Gastroesophageal sphincter (tissue), 4 donors: Measurements from ENCODE around the gene SYNJ2. TPM values are rescaled to one million over a fixed set of nuclear protein-coding genes. Genes with fewer than 3 reads are reported as not detected.

ENCODE experiments used
- ATAC-seq: fragments of 150-250 bp; one replicate; pipeline ENCODE4 v1.9.1; 2016; ENCODE audit warnings: mild to moderate bottlenecking, moderate library complexity
- H3K27ac ChIP-seq, 4 donors: fragments of 200-600 bp; sonication (generic) in 3 of 4; 1 replicate in 3 of 4; 2 replicates in 1 of 4; pipeline ENCODE4 v1.5.1; 2016 to 2019
- H3K27me3 ChIP-seq: fragments of 200-600 bp; sonication (generic); one replicate; pipeline ENCODE4 v1.5.1; 2019
- H3K36me3 ChIP-seq, 2 donors: fragments of 200-600 bp; sonication (generic); one replicate each; pipeline ENCODE4 v1.5.1; 2019; ENCODE audit warnings: control low read depth in 1 of 2
- H3K4me1 ChIP-seq, 3 donors: fragments of 200-600 bp; sonication (generic); 1 replicate in 2 of 3; 2 replicates in 1 of 3; pipeline ENCODE4 v1.5.1; 2016 to 2019; ENCODE audit warnings: control low read depth in 2 of 3
- H3K4me3 ChIP-seq, 2 donors: fragments of 200-600 bp; sonication (generic); one replicate each; pipeline ENCODE4 v1.5.1; 2019; ENCODE audit warnings: mild to moderate bottlenecking in 1 of 2, moderate library complexity in 1 of 2
- H3K9me3 ChIP-seq, 3 donors: fragments of 200-600 bp; sonication (generic); one replicate each; pipeline ENCODE4 v1.5.1; 2017 to 2019; ENCODE audit warnings: control low read depth in 2 of 3
- CTCF ChIP-seq, 4 experiments: fragments of 200-600 bp in 2 of 4; fragments of 450-650 bp in 2 of 4; sonication (generic) in 1 of 4; IDR thresholded peaks; one replicate each; pipeline ENCODE4 v1.5.1; 2017 to 2019; ENCODE audit warnings: antibody characterized with exemption in 4 of 4, mild to moderate bottlenecking in 2 of 4, moderate library complexity in 2 of 4
- EP300 ChIP-seq: sonication (generic); formaldehyde crosslinking; IDR thresholded peaks from one replicate; pipeline ENCODE4 v1.6.1; 2017; ENCODE audit warnings: antibody characterized with exemption, mild to moderate bottlenecking
- POLR2A ChIP-seq, 2 donors: fragments of 450-650 bp; IDR thresholded peaks; one replicate each; pipeline ENCODE4 v1.6.1; 2017; ENCODE audit warnings: antibody characterized with exemption in 2 of 2, mild to moderate bottlenecking in 2 of 2, moderate library complexity in 1 of 2
- POLR2AphosphoS5 ChIP-seq: sonication (generic); formaldehyde crosslinking; IDR thresholded peaks from one replicate; pipeline ENCODE4 v1.6.1; 2017; ENCODE audit warnings: antibody characterized with exemption
- WGBS, 2 donors: methylation state at CpG; one replicate each; pipeline ENCODE4 v1.1.5; 2018; ENCODE audit warnings: low coverage in 1 of 2; 5-methylcytosine and 5-hydroxymethylcytosine counted together
- total RNA-seq, 4 donors: library from RNA; depleted of rRNA; stranded (reverse); fragments of >200 nt; gene quantifications; one replicate each; pipeline ENCODE4 v1.1.0, GENCODE V29; 2016

SYNJ2 gene
- total RNA-seq, 4 donors from 2014 or later: 19.9 to 27.9 (median 21.6) TPM

GRCh38 chr6:157987788-157988699, 6.4 kb downstream of the SYNJ2 start:
- Histone ChIP-seq H3K27me3 (no peaks in the 10 kb centered on the region), H3K27ac (peak overlapping the region in 3 of 4 donors; percentile 38 to 82 (median 72)), H3K4me3 (no peak overlapping the region), H3K36me3 (no peaks in the 10 kb centered on the region), H3K4me1 (peaks cover 0 to 78% (median 21%) of the 10 kb centered on the region in 3 donors), H3K9me3 (no peaks in the 10 kb centered on the region)
- no peak for ATAC-seq
- 86 to 90% methylated on average over 4 to 14 of the region's 20 CpGs for WGBS, 2 donors
- TF ChIP-seq POLR2AphosphoS5 (no peak), EP300 (no peak), CTCF (IDR thresholded peaks at IDR 0.05) (no peak), POLR2A (IDR thresholded peaks at IDR 0.05) (no peak)

DNA sequence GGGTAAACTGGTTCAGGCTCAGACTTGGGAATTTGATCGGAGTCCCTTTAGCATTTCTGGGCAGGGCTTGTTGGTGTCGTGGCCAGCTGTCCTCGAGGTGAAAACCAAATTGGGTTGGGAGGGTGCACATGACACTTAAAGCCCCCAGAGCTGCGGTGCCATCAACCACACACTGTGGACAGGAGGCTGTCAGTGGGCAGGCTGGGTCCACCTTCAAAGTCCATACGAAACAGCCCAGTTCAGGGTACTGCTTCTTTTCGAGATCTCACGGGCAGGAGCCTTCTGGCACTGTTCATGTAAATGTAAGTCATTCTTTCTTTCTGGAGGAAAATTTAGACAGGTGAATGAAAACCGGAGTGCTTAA, 7.0 kb downstream of the SYNJ2 start:
- Histone ChIP-seq H3K27ac (peak overlapping the region in 3 of 4 donors; percentile 38 to 82 (median 72)), H3K36me3 (no peaks in the 10 kb centered on the region), H3K9me3 (no peaks in the 10 kb centered on the region), H3K27me3 (no peaks in the 10 kb centered on the region), H3K4me3 (no peak overlapping the region), H3K4me1 (peaks cover 0 to 78% (median 24%) of the 10 kb centered on the region in 3 donors)
- TF ChIP-seq EP300: no peak
- TF ChIP-seq POLR2AphosphoS5: no peak
- TF ChIP-seq CTCF (IDR thresholded peaks at IDR 0.05): no peak
- no peak for TF ChIP-seq POLR2A (IDR thresholded peaks at IDR 0.05)
- ATAC-seq: no peak
- 62 to 80% methylated on average over 5 of the region's 8 CpGs for WGBS, 2 donors

DNA sequence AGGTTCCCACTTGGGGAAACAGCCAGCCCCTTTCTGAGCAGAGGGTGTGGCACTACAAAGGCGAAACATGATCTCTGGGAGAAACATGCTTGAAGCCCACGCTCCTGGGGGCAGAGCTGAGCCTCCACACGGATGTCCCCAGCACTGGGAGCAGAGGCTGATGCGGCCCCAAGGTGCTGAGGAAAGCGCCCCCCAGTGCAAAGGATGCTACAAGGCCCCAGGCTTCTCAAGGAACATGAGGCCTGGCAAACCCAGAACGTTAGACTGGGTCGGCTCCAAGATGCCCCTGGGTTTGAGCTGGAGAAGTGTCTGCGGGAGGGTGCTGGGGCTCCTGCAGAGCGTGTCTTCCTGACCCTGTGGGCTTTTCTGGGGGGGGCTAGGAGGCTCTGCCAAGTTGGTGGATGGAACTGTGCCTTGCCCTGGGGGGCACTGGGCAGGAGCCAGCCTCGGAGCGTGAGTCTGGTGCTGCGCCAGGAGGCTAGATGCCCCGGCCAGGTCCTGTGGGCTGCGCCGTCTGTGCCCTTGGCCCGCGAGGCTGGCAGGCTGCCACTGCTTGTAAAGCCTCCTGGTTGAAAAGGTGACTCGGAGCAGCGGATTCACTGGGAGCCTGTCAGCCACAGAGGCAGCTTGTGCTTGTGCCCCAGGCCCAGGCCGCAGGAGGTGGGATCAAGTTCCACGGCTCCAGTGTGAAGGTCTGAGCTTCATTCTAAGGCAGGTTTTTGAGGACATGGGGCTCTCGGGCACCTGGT, 8.1 kb downstream of the SYNJ2 start:
- 28 to 41% methylated on average over 3 of the region's 22 CpGs for WGBS, 2 donors
- H3K4me3 ChIP-seq: no peak overlapping the region
- H3K36me3 ChIP-seq: no peaks in the 10 kb centered on the region
- H3K9me3 ChIP-seq: no peaks in the 10 kb centered on the region
- no peaks in the 10 kb centered on the region for H3K27me3 ChIP-seq
- H3K27ac ChIP-seq: peak overlapping the region in 3 of 4 donors; percentile 72 to 82 (median 81)
- peaks cover 0 to 78% (median 26%) of the 10 kb centered on the region in 3 donors for H3K4me1 ChIP-seq
- no peak for TF ChIP-seq POLR2A (IDR thresholded peaks at IDR 0.05)
- no peak for TF ChIP-seq POLR2AphosphoS5
- TF ChIP-seq EP300: no peak
- TF ChIP-seq CTCF (IDR thresholded peaks at IDR 0.05): no peak
- ATAC-seq: peak; percentile 68

DNA sequence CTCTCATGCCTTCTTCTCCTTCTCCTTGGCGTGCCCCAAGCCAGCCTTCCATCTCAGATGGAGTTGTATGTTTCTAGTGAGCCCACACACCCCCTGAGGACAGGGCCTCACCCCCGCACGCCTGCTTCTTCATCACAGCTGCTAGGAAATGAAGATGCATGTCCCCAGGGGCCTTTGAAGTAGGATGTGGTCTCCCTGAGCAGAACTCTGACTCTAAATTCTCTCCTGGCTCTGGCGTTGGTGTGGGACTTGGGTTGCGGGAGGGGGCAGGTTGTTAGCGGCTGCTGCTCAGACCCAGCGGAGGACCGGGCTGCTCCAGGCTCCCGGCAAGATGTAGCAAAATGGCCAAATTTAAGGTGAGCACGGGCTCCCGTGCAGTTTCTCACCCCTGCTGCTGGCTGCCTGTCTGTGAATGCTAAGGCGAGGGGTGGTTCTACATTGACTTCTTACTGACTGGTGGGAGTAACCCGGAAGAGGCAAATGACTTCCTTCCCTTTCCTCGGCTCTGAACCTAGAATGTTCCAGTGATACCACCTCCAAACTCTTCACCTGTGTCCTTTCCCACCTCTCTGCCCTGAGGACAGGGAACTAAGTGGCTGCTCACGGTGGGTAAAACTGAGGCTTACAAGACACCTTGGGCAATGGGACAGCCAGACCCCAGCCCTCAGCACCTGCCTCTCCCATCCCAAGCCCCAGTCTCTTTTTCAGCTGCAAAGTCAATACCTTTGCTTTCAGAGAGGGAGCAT, 8.8 kb downstream of the SYNJ2 start:
- H3K4me3 ChIP-seq: no peak overlapping the region
- no peak for ATAC-seq
- no peaks in the 10 kb centered on the region for H3K27me3 ChIP-seq
- WGBS, 2 donors: 64% methylated on average over 6 of the region's 15 CpGs; no CpG with 5 or more reads in 1 of the 2 donors
- H3K36me3 ChIP-seq: no peaks in the 10 kb centered on the region
- no peak for TF ChIP-seq EP300
- TF ChIP-seq POLR2AphosphoS5: no peak
- no peak for TF ChIP-seq CTCF (IDR thresholded peaks at IDR 0.05)
- no peak for TF ChIP-seq POLR2A (IDR thresholded peaks at IDR 0.05)
- H3K9me3 ChIP-seq: no peaks in the 10 kb centered on the region
- peak overlapping the region in 3 of 4 donors; percentile 72 to 82 (median 81) for H3K27ac ChIP-seq
- peaks cover 0 to 73% (median 26%) of the 10 kb centered on the region in 3 donors for H3K4me1 ChIP-seq
